PC-9 (cell line): ENCODE results near the gene SMAD1.

ENCODE experiments used
- CTCF ChIP-seq: fragments of 200-600 bp; sonication (generic); conservative IDR thresholded peaks from 2 replicates; pipeline ENCODE4 v1.6.1; 2017; ENCODE audit warnings: mixed run types, antibody characterized with exemption, mild to moderate bottlenecking, moderate library complexity
- EZH2 ChIP-seq: fragments of 200-600 bp; sonication (generic); IDR thresholded peaks from 2 replicates; pipeline ENCODE4 v1.8.0; 2017; ENCODE audit warnings: antibody characterized with exemption, low read depth

- TF ChIP-seq CTCF (no peak), EZH2 (no peak)
Observed at GRCh38 chr4:145436796-145437195, 44.9 kb upstream of the SMAD1 start.
